GM19351 (cell line): ENCODE data around the gene MRO.
"Not testable (repeated sequence)": the region's sequence is repeated elsewhere in the genome, so short reads cannot be mapped to it uniquely, and the experiment has no call there.

Experiments used
- ATAC-seq: cut with Tn5 transposase; IDR thresholded peaks from one replicate; pipeline ENCODE4 v1.9.1; 2021; ENCODE audit warnings: mild to moderate bottlenecking, moderate library complexity; ENCODE audit not compliant: unreplicated experiment

MRO gene

GRCh38 chr18:50819728-50820378, at the start of gene MRO:
Gene MRO, minus strand, starts transcription at chr18:50820016. Its CDS starts 10,616 bp downstream, at chr18:50809400.
- peak; percentile 93 for ATAC-seq

GRCh38 chr18:50869150-50869549, 49.3 kb upstream of the MRO start:
- ATAC-seq, result no peak

- ATAC-seq, result peak; percentile 66
Measured at GRCh38 chr18:50866765-50867164, 46.9 kb upstream of the MRO start.

- no peak for ATAC-seq
Measured at GRCh38 chr18:50863840-50864375, 44.1 kb upstream of the MRO start.

- no peak for ATAC-seq
Measured at GRCh38 chr18:50862401-50862800, 42.6 kb upstream of the MRO start.

- ATAC-seq, result no peak
Measured at GRCh38 chr18:50861617-50862016, 41.8 kb upstream of the MRO start.

GRCh38 chr18:50859793-50860555, 40.2 kb upstream of the MRO start:
- no peak for ATAC-seq

- ATAC-seq, result no peak
Measured at GRCh38 chr18:50857694-50858093, 37.9 kb upstream of the MRO start.

- not testable (repeated sequence) for ATAC-seq
Measured at GRCh38 chr18:50857166-50857565, 37.4 kb upstream of the MRO start.

GRCh38 chr18:50855976-50856757, 36.4 kb upstream of the MRO start:
- ATAC-seq, result no peak

- no peak for ATAC-seq
Measured at GRCh38 chr18:50853863-50854271, 34.1 kb upstream of the MRO start.

GRCh38 chr18:50850307-50851065, 30.7 kb upstream of the MRO start:
- no peak for ATAC-seq

- ATAC-seq, result no peak
Measured at GRCh38 chr18:50849419-50849821, 29.6 kb upstream of the MRO start.

GRCh38 chr18:50848991-50849390, 29.2 kb upstream of the MRO start:
- ATAC-seq, result no peak

GRCh38 chr18:50848061-50848551, 28.3 kb upstream of the MRO start:
- no peak for ATAC-seq

- no peak for ATAC-seq
Measured at GRCh38 chr18:50847192-50847591, 27.4 kb upstream of the MRO start.

- ATAC-seq, result no peak
Measured at GRCh38 chr18:50844960-50845359, 25.1 kb upstream of the MRO start.

GRCh38 chr18:50844554-50844953, 24.7 kb upstream of the MRO start:
- ATAC-seq, result no peak

- no peak for ATAC-seq
Measured at GRCh38 chr18:50842846-50843245, 23.0 kb upstream of the MRO start.

GRCh38 chr18:50839996-50840395, 20.2 kb upstream of the MRO start:
- no peak for ATAC-seq
